LNCAP (cell line): ENCODE measurements around the gene COL5A1.

Experiments used
- CTCF ChIP-seq: fragments of 450-650 bp; IDR thresholded peaks from 2 replicates; pipeline ENCODE4 v1.5.1; 2017; ENCODE audit warnings: mild to moderate bottlenecking

Gene COL5A1

GRCh38 chr9:134641173-134641989, at the start of gene COL5A1:
COL5A1 (plus strand) TSS chr9:134641803; CDS start chr9:134642188, 385 bp downstream.
- TF ChIP-seq CTCF, result no peak

- TF ChIP-seq CTCF, result no peak
Measured at GRCh38 chr9:134592018-134592818, 49.4 kb upstream of the COL5A1 start.

GRCh38 chr9:134592819-134593200, 48.8 kb upstream of the COL5A1 start:
- no peak for TF ChIP-seq CTCF

- TF ChIP-seq CTCF, result no peak
Measured at GRCh38 chr9:134593286-134594077, 48.1 kb upstream of the COL5A1 start.

GRCh38 chr9:134594078-134594941, 47.3 kb upstream of the COL5A1 start:
- no peak for TF ChIP-seq CTCF

- TF ChIP-seq CTCF, result no peak
Measured at GRCh38 chr9:134595014-134595413, 46.6 kb upstream of the COL5A1 start.
